Adrenal gland (tissue), 5 donors: ENCODE data around the gene EXD3.

Experiments used
- POLR2A ChIP-seq, 2 donors: fragments of 450-650 bp; IDR thresholded peaks; one replicate each; pipeline ENCODE4 v1.6.1; 2017; ENCODE audit warnings: antibody characterized with exemption in 2 of 2, mild to moderate bottlenecking in 2 of 2, moderate library complexity in 1 of 2
- TF ChIP-seq, protein P1 (sequence below), 6 experiments: fragments of 450-650 bp in 4 of 6; fragments of 200-600 bp in 2 of 6; sonication (generic) in 1 of 6; IDR thresholded peaks; 1 replicate in 5 of 6; 2 replicates in 1 of 6; pipeline versions ENCODE4 v1.5.1 to v1.8.0; 2016 to 2021; ENCODE audit warnings: antibody characterized with exemption in 6 of 6, mild to moderate bottlenecking in 2 of 6, moderate library complexity in 1 of 6
- donor health status: DM: no; HTN: no; CAD: no.

DNA sequence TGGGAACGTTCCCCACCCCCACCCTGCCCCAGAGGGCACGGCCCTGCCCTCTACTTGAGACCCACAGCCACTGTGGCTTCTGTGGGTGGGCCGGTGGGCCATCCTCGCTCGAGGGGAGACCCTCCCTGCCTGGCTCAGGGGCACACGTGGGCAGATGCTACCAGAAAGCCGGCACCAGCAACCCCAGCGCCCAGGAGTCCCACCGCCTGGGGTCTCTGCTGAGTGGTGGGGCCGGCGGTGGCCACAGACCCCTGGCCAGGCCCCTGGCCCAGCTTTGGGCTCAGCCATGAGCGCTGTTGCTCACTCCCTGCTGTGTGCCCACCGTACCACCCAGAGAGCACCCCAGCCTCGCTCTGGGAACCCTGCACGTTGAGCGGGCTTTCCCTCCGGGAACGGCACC is 104.4 kb downstream of the EXD3 start:
- TF ChIP-seq, protein P1, sequence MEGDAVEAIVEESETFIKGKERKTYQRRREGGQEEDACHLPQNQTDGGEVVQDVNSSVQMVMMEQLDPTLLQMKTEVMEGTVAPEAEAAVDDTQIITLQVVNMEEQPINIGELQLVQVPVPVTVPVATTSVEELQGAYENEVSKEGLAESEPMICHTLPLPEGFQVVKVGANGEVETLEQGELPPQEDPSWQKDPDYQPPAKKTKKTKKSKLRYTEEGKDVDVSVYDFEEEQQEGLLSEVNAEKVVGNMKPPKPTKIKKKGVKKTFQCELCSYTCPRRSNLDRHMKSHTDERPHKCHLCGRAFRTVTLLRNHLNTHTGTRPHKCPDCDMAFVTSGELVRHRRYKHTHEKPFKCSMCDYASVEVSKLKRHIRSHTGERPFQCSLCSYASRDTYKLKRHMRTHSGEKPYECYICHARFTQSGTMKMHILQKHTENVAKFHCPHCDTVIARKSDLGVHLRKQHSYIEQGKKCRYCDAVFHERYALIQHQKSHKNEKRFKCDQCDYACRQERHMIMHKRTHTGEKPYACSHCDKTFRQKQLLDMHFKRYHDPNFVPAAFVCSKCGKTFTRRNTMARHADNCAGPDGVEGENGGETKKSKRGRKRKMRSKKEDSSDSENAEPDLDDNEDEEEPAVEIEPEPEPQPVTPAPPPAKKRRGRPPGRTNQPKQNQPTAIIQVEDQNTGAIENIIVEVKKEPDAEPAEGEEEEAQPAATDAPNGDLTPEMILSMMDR (IDR thresholded peaks at IDR 0.05), result no peak
- TF ChIP-seq POLR2A (IDR thresholded peaks at IDR 0.05), result no peak
